Measurements from ENCODE around the gene CDKAL1. TPM values are rescaled to one million over a fixed set of nuclear protein-coding genes. Genes with fewer than 3 reads are reported as not detected.

Gene CDKAL1
- total RNA-seq, 1 donor from 2014 or later: 9.1 TPM

GRCh38 chr6:20835315-20836010 lies 301.2 kb downstream of the CDKAL1 start:
- no peak for DNase-seq
- Histone ChIP-seq H3K4me1 (no peaks in the 10 kb centered on the region), H3K27ac (replicated peaks) (no peak overlapping the region), H3K27me3 (ENCODE audit: low read depth) (no peaks in the 10 kb centered on the region), H3K9me3 (replicated peaks) (no peaks in the 10 kb centered on the region), H3K36me3 (no peaks in the 10 kb centered on the region), H3K4me3 (no peak overlapping the region)
- no peak for TF ChIP-seq CTCF (IDR thresholded peaks at IDR 0.05; ENCODE audit: borderline replicate concordance)
- intact Hi-C loops (cut with micrococcal nuclease): no loop called here

GRCh38 chr6:20837189-20837588 lies 302.9 kb downstream of the CDKAL1 start:
- H3K27me3 ChIP-seq (ENCODE audit: low read depth): no peaks in the 10 kb centered on the region
- DNase-seq: no peak
- no peaks in the 10 kb centered on the region for H3K9me3 ChIP-seq (replicated peaks)
- no peaks in the 10 kb centered on the region for H3K36me3 ChIP-seq
- no peak overlapping the region for H3K27ac ChIP-seq (replicated peaks)
- TF ChIP-seq CTCF (IDR thresholded peaks at IDR 0.05; ENCODE audit: borderline replicate concordance): no peak
- H3K4me3 ChIP-seq: no peak overlapping the region
- no peaks in the 10 kb centered on the region for H3K4me1 ChIP-seq
- intact Hi-C loops (cut with micrococcal nuclease): no loop called here

GRCh38 chr6:20838113-20838512 lies 303.9 kb downstream of the CDKAL1 start:
- intact Hi-C loops (cut with micrococcal nuclease): no loop called here
- DNase-seq: no peak
- Histone ChIP-seq H3K9me3 (replicated peaks) (no peaks in the 10 kb centered on the region), H3K36me3 (no peaks in the 10 kb centered on the region), H3K4me1 (no peaks in the 10 kb centered on the region), H3K27me3 (ENCODE audit: low read depth) (no peaks in the 10 kb centered on the region), H3K4me3 (no peak overlapping the region), H3K27ac (replicated peaks) (no peak overlapping the region)
- TF ChIP-seq CTCF (IDR thresholded peaks at IDR 0.05; ENCODE audit: borderline replicate concordance): no peak

- Histone ChIP-seq H3K27me3 (ENCODE audit: low read depth) (no peaks in the 10 kb centered on the region), H3K27ac (replicated peaks) (no peak overlapping the region), H3K36me3 (no peaks in the 10 kb centered on the region), H3K4me1 (no peaks in the 10 kb centered on the region), H3K4me3 (no peak overlapping the region), H3K9me3 (replicated peaks) (no peaks in the 10 kb centered on the region)
- intact Hi-C loops (cut with micrococcal nuclease): no loop called here
- no peak for DNase-seq
- TF ChIP-seq CTCF (IDR thresholded peaks at IDR 0.05; ENCODE audit: borderline replicate concordance): no peak
Measured at GRCh38 chr6:20839630-20840029, 305.4 kb downstream of the CDKAL1 start.

GRCh38 chr6:20840675-20841074 lies 306.4 kb downstream of the CDKAL1 start:
- Histone ChIP-seq H3K4me3 (no peak overlapping the region), H3K9me3 (replicated peaks) (no peaks in the 10 kb centered on the region), H3K27ac (replicated peaks) (no peak overlapping the region), H3K27me3 (ENCODE audit: low read depth) (no peaks in the 10 kb centered on the region), H3K4me1 (no peaks in the 10 kb centered on the region), H3K36me3 (no peaks in the 10 kb centered on the region)
- intact Hi-C loops (cut with micrococcal nuclease): no loop called here
- DNase-seq: no peak
- TF ChIP-seq CTCF (IDR thresholded peaks at IDR 0.05; ENCODE audit: borderline replicate concordance): no peak
